ENCODE data around the gene GABRB2. TPM values are rescaled to one million over a fixed set of nuclear protein-coding genes. Genes with fewer than 3 reads are reported as not detected.
A peak's percentile ranks its signal among the peaks of the same experiment; 100 is the strongest.

The GABRB2 gene
- not detected for total RNA-seq

- H3K36me3 Mint-ChIP-seq, result peaks cover 12 to 27% of the 10 kb centered on the region in 2 donors
- DNase-seq (ENCODE audit: low spot score in 2 of 2) (peak in 1 of 2 donors; percentile 36), ATAC-seq (peak in 1 of 2 donors; percentile 56)
- no peak within 1 kb of the TSS for H3K27ac Mint-ChIP-seq
- H3K9me3 Mint-ChIP-seq, result peaks cover 0 to 8% of the 10 kb centered on the region in 2 donors
Observed at GRCh38 chr5:161546470-161547301, at the start of gene GABRB2. Gene GABRB2 (minus strand): TSS chr5:161546725. CDS start chr5:161546643, 82 bp downstream.

- H3K27ac Mint-ChIP-seq, result no peak overlapping the region
- DNase-seq (ENCODE audit: low spot score in 2 of 2) (no peak), ATAC-seq (no peak)
- H3K9me3 Mint-ChIP-seq, result peaks cover 4 to 11% of the 10 kb centered on the region in 2 donors
- H3K36me3 Mint-ChIP-seq, result no peaks in the 10 kb centered on the region
Observed at GRCh38 chr5:161585798-161586197, 39.3 kb upstream of the GABRB2 start.

GRCh38 chr5:161580621-161581020 lies 34.1 kb upstream of the GABRB2 start:
- ATAC-seq, result no peak
- Mint-ChIP-seq H3K36me3 (no peaks in the 10 kb centered on the region), H3K27ac (no peak overlapping the region), H3K9me3 (peaks cover 5 to 8% of the 10 kb centered on the region in 2 donors)
- DNase-seq (ENCODE audit: low spot score in 2 of 2), result no peak

- H3K27ac Mint-ChIP-seq, result no peak overlapping the region
- DNase-seq (ENCODE audit: low spot score in 2 of 2), result no peak
- H3K9me3 Mint-ChIP-seq, result peaks cover 8 to 9% of the 10 kb centered on the region in 2 donors
- no peak for ATAC-seq
- H3K36me3 Mint-ChIP-seq, result no peaks in the 10 kb centered on the region
Observed at GRCh38 chr5:161572914-161573313, 26.4 kb upstream of the GABRB2 start.

GRCh38 chr5:161566081-161566480 lies 19.6 kb upstream of the GABRB2 start:
- H3K9me3 Mint-ChIP-seq, result peaks cover 8 to 12% of the 10 kb centered on the region in 2 donors
- H3K27ac Mint-ChIP-seq, result no peak overlapping the region
- ATAC-seq (no peak), DNase-seq (ENCODE audit: low spot score in 2 of 2) (no peak)
- H3K36me3 Mint-ChIP-seq, result peaks cover 0 to 5% of the 10 kb centered on the region in 2 donors

- Mint-ChIP-seq H3K9me3 (peaks cover 15 to 25% of the 10 kb centered on the region in 2 donors), H3K27ac (no peak overlapping the region), H3K36me3 (peaks cover 0 to 5% of the 10 kb centered on the region in 2 donors)
- ATAC-seq (no peak), DNase-seq (ENCODE audit: low spot score in 2 of 2) (no peak)
Observed at GRCh38 chr5:161562446-161562845, 15.9 kb upstream of the GABRB2 start.

GRCh38 chr5:161549106-161549505 lies 2.6 kb upstream of the GABRB2 start:
- DNase-seq (ENCODE audit: low spot score in 2 of 2) (no peak), ATAC-seq (peak in 1 of 2 donors; percentile 50)
- peaks cover 12 to 33% of the 10 kb centered on the region in 2 donors for H3K36me3 Mint-ChIP-seq
- H3K9me3 Mint-ChIP-seq, result peaks cover 10 to 16% of the 10 kb centered on the region in 2 donors
- H3K27ac Mint-ChIP-seq, result no peak overlapping the region

- peaks cover 12 to 33% of the 10 kb centered on the region in 2 donors for H3K36me3 Mint-ChIP-seq
- ATAC-seq (no peak), DNase-seq (ENCODE audit: low spot score in 2 of 2) (no peak)
- peaks cover 5 to 13% of the 10 kb centered on the region in 2 donors for H3K9me3 Mint-ChIP-seq
- no peak overlapping the region for H3K27ac Mint-ChIP-seq
Observed at GRCh38 chr5:161548487-161549094, 2.1 kb upstream of the GABRB2 start.

GRCh38 chr5:161547738-161548486 lies 1.4 kb upstream of the GABRB2 start:
- no peak overlapping the region for H3K27ac Mint-ChIP-seq
- peaks cover 12 to 33% of the 10 kb centered on the region in 2 donors for H3K36me3 Mint-ChIP-seq
- no peak for DNase-seq (ENCODE audit: low spot score in 2 of 2)
- peaks cover 5 to 13% of the 10 kb centered on the region in 2 donors for H3K9me3 Mint-ChIP-seq
- peak in 1 of 2 donors; percentile 24 for ATAC-seq

- no peak for ATAC-seq
- no peak for DNase-seq (ENCODE audit: low spot score in 2 of 2)
- H3K9me3 Mint-ChIP-seq, result peaks cover 5 to 13% of the 10 kb centered on the region in 2 donors
- peaks cover 12 to 33% of the 10 kb centered on the region in 2 donors for H3K36me3 Mint-ChIP-seq
- no peak overlapping the region for H3K27ac Mint-ChIP-seq
Observed at GRCh38 chr5:161547406-161547737, 847 bp upstream of the GABRB2 start.

- no peak overlapping the region for H3K27ac Mint-ChIP-seq
- DNase-seq (ENCODE audit: low spot score in 2 of 2) (no peak), ATAC-seq (no peak)
- H3K9me3 Mint-ChIP-seq, result peaks cover 0 to 4% of the 10 kb centered on the region in 2 donors
- H3K36me3 Mint-ChIP-seq, result peaks cover 12 to 25% of the 10 kb centered on the region in 2 donors
Observed at GRCh38 chr5:161546095-161546469, 443 bp downstream of the GABRB2 start.

- H3K27ac Mint-ChIP-seq, result no peak overlapping the region
- H3K36me3 Mint-ChIP-seq, result peaks cover 12 to 19% of the 10 kb centered on the region in 2 donors
- peaks cover under 1% of the 10 kb centered on the region in 2 donors for H3K9me3 Mint-ChIP-seq
- DNase-seq (ENCODE audit: low spot score in 2 of 2), result no peak
- no peak for ATAC-seq
Observed at GRCh38 chr5:161545344-161546094, 1.0 kb downstream of the GABRB2 start.

GRCh38 chr5:161544350-161544765 lies 2.2 kb downstream of the GABRB2 start:
- peaks cover 12 to 18% of the 10 kb centered on the region in 2 donors for H3K36me3 Mint-ChIP-seq
- peak in 1 of 2 donors; percentile 61 for ATAC-seq
- H3K9me3 Mint-ChIP-seq, result peaks cover 4 to 5% of the 10 kb centered on the region in 2 donors
- H3K27ac Mint-ChIP-seq, result peak overlapping the region in 1 of 2 donors; percentile 22
- DNase-seq (ENCODE audit: low spot score in 2 of 2), result peak in 1 of 2 donors; percentile 30

- no peak overlapping the region for H3K27ac Mint-ChIP-seq
- H3K36me3 Mint-ChIP-seq, result peaks cover 0 to 6% of the 10 kb centered on the region in 2 donors
- H3K9me3 Mint-ChIP-seq, result peaks cover 14 to 22% of the 10 kb centered on the region in 2 donors
- ATAC-seq (no peak), DNase-seq (ENCODE audit: low spot score in 2 of 2) (no peak)
Observed at GRCh38 chr5:161539016-161539415, 7.5 kb downstream of the GABRB2 start.

- DNase-seq (ENCODE audit: low spot score in 2 of 2) (no peak), ATAC-seq (no peak)
- H3K27ac Mint-ChIP-seq, result no peak overlapping the region
- H3K36me3 Mint-ChIP-seq, result peaks cover 0 to 6% of the 10 kb centered on the region in 2 donors
- H3K9me3 Mint-ChIP-seq, result peaks cover 14 to 29% of the 10 kb centered on the region in 2 donors
Observed at GRCh38 chr5:161535762-161536161, 10.8 kb downstream of the GABRB2 start.

- Mint-ChIP-seq H3K9me3 (peaks cover 3 to 9% of the 10 kb centered on the region in 2 donors), H3K36me3 (no peaks in the 10 kb centered on the region), H3K27ac (no peak overlapping the region)
- DNase-seq (ENCODE audit: low spot score in 2 of 2), result no peak
- no peak for ATAC-seq
Observed at GRCh38 chr5:161530700-161531099, 15.8 kb downstream of the GABRB2 start.
